GM12891 (cell line): ENCODE measurements around the gene RPL36AL.

Experiments
- DNase-seq: peaks from one replicate; pipeline ENCODE4 v3.0.0; 2011; ENCODE audit warnings: low spot score; ENCODE audit not compliant: insufficient read length
- FAIRE-seq: peaks from 2 replicates; lab custom pipeline; 2011; peaks lifted over from hg19 to GRCh38; lab: Jason Lieb, UNC
- PAX5 ChIP-seq: IDR thresholded peaks from 2 replicates; pipeline ENCODE4 v1.6.1; 2011; ENCODE audit warnings: low read length, moderate library complexity, mild to moderate bottlenecking; ENCODE audit not compliant: insufficient read depth, severe bottlenecking
- POLR2A ChIP-seq: IDR thresholded peaks from 2 replicates; pipeline ENCODE4 v1.6.1; 2011; ENCODE audit warnings: low read depth, low read length, control low read depth
- POLR2AphosphoS5 ChIP-seq: IDR thresholded peaks from 2 replicates; pipeline ENCODE4 v1.6.1; 2011; ENCODE audit warnings: low read depth, low read length, control low read depth
- POU2F2 ChIP-seq: IDR thresholded peaks from 2 replicates; pipeline ENCODE4 v1.6.1; 2011; ENCODE audit warnings: low read depth, mild to moderate bottlenecking, control low read depth, low read length, moderate library complexity
- SPI1 ChIP-seq: IDR thresholded peaks from 2 replicates; pipeline ENCODE4 v1.6.1; 2011; ENCODE audit warnings: low read depth, low read length, control low read depth
- TAF1 ChIP-seq: IDR thresholded peaks from 2 replicates; pipeline ENCODE4 v1.6.1; 2011; ENCODE audit warnings: low read depth, low read length, control low read depth

The RPL36AL gene

DNA sequence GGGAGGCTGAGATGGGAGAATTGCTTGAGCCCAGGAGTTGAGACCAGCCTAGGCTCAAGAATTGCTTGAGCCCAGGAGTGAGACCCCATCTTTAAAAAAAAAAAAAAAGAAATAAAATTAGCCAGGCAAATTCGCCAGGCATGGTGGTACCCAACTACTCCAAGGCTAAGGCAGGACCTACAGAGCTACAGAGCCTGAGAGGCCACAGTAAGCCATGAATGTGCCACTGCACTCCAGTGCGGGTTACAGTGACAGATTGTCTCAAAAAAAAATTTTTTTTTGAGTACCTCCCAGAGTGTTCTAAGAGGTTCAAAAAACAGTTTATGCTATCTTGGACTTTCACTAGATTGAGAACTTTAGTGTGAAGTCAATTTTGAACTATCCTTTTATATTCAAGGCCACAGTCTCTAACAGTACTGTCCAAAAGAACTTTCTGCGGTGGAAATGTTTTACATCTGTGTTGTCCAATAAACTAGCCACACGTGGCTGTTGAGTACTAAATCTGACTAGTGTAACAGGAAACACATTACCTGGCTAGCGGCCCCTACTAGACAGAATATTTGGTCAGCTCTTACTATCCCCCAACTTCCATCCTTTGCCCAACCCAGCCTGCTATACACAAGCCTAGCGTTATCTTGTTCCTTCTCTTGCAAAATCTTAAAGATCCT, 2.4 kb downstream of the RPL36AL start:
- DNase-seq (no peak), FAIRE-seq (no peak)
- TF ChIP-seq POLR2A: peak; percentile 28; the same call in 1 of the 2 replicates
- no peak for TF ChIP-seq POU2F2
- TF ChIP-seq TAF1: no peak
- no peak for TF ChIP-seq PAX5
- peak; percentile 62 for TF ChIP-seq POLR2AphosphoS5
- TF ChIP-seq SPI1: no peak

DNA sequence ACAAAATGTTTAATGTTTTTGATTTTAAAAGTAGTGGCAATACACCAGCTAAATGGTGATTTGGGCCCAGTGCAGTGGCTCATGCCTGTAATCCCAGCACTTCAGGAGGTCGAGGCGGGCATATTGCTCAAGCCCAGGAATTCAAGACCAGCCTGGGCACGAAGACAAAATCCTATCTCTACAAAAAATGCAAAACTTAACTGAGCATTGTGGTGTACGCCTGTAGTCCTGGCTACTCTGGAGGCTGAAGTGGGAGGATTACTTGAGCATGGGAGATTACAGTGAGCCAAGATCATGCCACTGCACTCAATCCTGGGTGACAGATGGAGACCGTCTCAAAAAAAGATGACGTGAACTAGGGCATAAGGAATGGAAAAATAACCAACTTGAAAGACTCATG, 4.7 kb downstream of the RPL36AL start:
- FAIRE-seq (no peak), DNase-seq (no peak)
- TF ChIP-seq POLR2AphosphoS5: no peak

DNA sequence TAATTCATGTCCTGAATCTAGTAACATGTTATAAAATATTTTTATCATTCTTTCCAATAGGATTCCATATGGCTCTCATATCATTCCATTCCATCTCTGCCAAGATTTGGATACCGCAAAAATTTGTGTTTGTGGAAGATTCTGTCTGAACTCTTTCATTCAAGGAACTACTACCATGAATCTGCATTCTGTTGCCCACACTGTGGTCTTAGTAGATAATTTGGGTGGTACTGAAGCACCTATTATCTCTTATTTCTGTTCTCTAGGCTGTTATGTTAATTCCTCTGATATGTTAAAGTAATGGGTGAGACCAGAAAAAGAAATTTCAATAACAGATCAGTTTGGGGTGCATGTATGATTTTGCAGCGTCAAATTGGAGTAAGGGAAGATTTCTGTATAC, 6.2 kb downstream of the RPL36AL start:
- no peak for FAIRE-seq
- no peak for DNase-seq
- no peak for TF ChIP-seq POU2F2
- TF ChIP-seq TAF1: no peak
- TF ChIP-seq PAX5: no peak
- no peak for TF ChIP-seq SPI1
- TF ChIP-seq POLR2AphosphoS5: no peak
- no peak for TF ChIP-seq POLR2A

DNA sequence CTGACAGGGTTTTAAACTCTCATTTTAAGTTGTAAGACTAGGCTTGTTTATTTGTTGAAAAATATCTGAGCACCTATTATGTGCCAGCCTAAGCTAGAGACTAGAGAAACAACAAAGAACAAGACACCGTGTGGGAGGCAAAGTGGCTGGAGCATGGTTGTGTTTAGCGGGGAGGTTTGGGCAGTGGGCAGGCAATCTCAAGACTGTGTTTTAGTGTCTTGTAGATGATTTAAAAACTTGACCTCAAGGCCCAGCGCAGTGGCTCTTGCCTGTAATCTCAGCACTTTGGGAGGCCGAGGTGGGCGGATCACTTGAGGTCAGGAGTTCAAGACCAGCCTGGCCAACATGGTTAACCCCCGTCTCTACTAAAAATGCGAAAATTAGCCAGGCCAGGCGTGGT, 7.8 kb downstream of the RPL36AL start:
- no peak for DNase-seq
- FAIRE-seq: no peak
- TF ChIP-seq POU2F2: no peak
- no peak for TF ChIP-seq TAF1
- no peak for TF ChIP-seq POLR2AphosphoS5
- TF ChIP-seq PAX5: no peak
- TF ChIP-seq SPI1: no peak
- no peak for TF ChIP-seq POLR2A

DNA sequence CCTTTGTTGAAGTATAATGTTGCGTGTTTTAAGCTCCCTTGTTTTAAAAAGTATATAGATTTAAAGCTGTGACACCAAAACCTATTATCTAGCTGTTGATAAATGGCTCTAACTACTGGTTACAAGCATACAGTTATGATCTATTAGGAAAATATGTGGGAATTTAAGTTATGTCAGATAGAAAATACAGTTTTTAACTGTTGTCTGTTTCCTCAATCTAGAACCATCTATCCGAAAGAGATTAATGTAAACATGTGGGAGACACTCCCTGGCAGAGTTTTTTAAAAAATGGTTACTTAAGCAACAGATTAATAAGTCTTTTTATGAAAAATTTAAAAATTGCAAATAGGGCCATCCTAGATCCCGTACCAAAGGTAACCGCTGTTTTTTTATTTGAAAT, 8.2 kb downstream of the RPL36AL start:
- DNase-seq (no peak), FAIRE-seq (no peak)
- TF ChIP-seq POLR2A (no peak), SPI1 (no peak), POU2F2 (no peak), POLR2AphosphoS5 (no peak), TAF1 (no peak), PAX5 (no peak)

DNA sequence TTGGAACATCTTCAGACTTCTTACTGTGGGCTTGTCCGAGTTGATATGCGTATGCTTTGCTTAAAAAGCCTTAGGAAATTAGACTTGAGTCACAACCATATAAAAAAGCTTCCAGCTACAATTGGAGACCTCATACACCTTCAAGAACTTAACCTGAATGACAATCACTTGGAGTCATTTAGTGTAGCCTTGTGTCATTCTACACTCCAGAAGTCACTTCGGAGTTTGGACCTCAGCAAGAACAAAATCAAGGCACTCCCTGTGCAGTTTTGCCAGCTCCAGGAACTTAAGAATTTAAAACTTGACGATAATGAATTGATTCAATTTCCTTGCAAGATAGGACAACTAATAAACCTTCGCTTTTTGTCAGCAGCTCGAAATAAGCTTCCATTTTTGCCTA, 12.8 kb downstream of the RPL36AL start:
- no peak for FAIRE-seq
- TF ChIP-seq POLR2A (no peak), SPI1 (no peak), POU2F2 (no peak), POLR2AphosphoS5 (no peak), TAF1 (no peak), PAX5 (no peak)
- no peak for DNase-seq

DNA sequence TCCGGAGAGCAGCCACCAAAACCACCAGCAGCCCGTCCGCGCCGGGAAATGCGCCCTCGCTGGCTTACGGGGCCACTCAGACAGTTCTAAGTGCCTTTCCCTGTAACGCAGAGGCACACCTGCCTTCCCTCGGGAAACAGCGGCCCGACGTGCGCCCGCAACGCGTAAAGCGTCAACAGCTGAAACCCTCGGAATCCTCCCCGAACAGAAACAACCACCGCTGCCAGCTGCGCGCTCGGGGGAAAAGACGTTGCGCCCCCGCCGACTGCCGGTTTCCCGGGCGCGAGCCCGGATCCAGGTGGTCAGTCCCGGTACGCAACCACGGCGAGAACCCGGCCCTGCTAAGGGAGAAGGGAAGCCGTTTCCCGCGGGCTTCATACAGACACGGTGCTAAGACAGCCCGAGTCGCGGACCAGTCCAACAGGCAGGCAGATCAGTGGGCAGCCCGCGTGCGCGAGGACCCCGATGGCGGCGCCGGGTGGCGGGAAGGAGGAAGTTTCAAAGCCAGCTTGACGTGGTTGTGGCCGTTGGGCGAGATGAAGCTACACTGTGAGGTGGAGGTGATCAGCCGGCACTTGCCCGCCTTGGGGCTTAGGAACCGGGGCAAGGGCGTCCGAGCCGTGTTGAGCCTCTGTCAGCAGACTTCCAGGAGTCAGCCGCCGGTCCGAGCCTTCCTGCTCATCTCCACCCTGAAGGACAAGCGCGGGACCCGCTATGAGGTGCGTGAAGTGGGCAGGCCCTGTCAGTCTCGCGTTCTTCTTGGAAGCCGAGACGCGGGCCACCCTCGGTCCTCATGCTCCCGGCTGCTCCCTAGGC, 21.7 kb downstream of the RPL36AL start, which contains the start of gene LRR1:
Gene LRR1, plus strand, starts transcription at position 456 of the 816 bp plus-strand sequence. Its CDS starts 81 bp downstream, at position 537.
- peak; percentile 90 for FAIRE-seq
- no peak for TF ChIP-seq SPI1
- peak; percentile 95 for TF ChIP-seq TAF1
- peak; percentile 94 for TF ChIP-seq POLR2AphosphoS5
- TF ChIP-seq POU2F2: peak; percentile 49
- TF ChIP-seq PAX5: no peak
- TF ChIP-seq POLR2A: peak; percentile 86
- DNase-seq: peak; percentile 55

DNA sequence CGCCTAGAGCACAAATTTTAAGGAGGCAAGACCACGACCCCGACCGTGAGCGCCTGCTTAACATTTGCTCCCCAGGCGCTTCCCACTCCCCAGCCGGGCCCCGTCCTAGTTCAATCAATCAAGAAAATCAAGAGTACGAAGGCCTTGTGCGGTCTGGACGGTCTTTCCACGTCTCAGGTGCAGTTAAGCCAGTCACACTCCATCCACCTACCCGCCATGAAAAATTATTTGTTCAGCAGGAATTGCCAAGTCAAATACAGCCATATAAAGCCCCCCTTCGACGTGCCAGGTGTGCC, 22.3 kb downstream of the RPL36AL start:
- TF ChIP-seq POLR2AphosphoS5: no peak
- DNase-seq: no peak
- FAIRE-seq: no peak

DNA sequence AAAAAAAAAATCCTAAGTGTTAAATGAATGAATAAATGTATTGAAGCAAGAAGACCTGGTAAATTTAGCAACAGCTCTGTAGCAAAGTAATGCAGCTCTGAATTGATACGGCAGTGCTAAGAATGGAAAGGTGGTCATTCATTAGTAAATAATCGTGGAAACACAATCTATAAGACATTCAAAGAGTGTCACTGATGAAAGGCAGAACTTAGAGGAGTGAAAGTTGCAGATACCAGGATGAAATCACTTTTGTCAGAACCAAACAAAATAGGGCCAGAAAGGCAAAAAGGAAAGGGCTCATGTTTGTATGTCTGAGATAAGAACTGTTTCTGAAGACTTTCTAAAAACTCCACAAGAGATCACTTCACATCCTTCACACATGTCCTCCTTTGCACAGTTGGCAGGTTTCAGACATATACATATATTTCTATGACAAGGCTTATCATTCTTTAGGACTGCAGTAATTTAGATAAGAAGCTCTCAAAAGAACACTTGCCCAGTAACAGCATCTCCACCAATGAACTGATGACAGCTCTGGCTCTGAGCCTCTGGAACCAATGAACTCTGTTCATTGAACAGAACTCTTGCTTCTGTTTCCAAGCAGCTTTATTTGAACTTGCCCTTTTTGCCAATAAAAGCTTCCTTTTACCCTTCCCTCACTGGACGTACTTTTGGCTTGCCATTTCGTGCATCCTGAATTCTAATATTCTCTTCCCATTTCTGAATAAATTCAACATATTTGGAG, 25.9 kb downstream of the RPL36AL start:
- DNase-seq: no peak
- peak; percentile 65 for FAIRE-seq
- TF ChIP-seq TAF1 (no peak), POU2F2 (no peak), SPI1 (no peak), POLR2AphosphoS5 (no peak), PAX5 (no peak), POLR2A (no peak)
